DOHH2 (cell line): Measurements from ENCODE around the gene TLR9.

ENCODE experiments used
- CTCF ChIP-seq: fragments of 200-600 bp; sonication (generic); IDR thresholded peaks from one replicate; pipeline ENCODE4 v1.5.1; 2014; ENCODE audit warnings: antibody characterized with exemption, mild to moderate bottlenecking, low read depth, low read length; ENCODE audit not compliant: poor library complexity, severe bottlenecking
- EZH2phosphoT487 ChIP-seq: fragments of 200-600 bp; sonication (generic); IDR thresholded peaks from 2 replicates; pipeline ENCODE4 v1.6.1; 2017; ENCODE audit warnings: borderline replicate concordance, mild to moderate bottlenecking, antibody characterized with exemption, low read length, moderate library complexity, mixed read lengths

GRCh38 chr3:52245322-52246263 is 20.1 kb upstream of the TLR9 start, which contains the start of gene PPM1M:
- TF ChIP-seq CTCF, result no peak
- no peak for TF ChIP-seq EZH2phosphoT487
